Measurements from ENCODE around the gene CLOCK. TPM values are rescaled to one million over a fixed set of nuclear protein-coding genes. Genes with fewer than 3 reads are reported as not detected.

The CLOCK gene
- total and polyA plus RNA-seq, 9 of the 15 experiments (the other 6 are each of a cell fraction or from before 2014, with no cell fraction given) = 3.7 to 14.4 (median 9.4) TPM

DNA sequence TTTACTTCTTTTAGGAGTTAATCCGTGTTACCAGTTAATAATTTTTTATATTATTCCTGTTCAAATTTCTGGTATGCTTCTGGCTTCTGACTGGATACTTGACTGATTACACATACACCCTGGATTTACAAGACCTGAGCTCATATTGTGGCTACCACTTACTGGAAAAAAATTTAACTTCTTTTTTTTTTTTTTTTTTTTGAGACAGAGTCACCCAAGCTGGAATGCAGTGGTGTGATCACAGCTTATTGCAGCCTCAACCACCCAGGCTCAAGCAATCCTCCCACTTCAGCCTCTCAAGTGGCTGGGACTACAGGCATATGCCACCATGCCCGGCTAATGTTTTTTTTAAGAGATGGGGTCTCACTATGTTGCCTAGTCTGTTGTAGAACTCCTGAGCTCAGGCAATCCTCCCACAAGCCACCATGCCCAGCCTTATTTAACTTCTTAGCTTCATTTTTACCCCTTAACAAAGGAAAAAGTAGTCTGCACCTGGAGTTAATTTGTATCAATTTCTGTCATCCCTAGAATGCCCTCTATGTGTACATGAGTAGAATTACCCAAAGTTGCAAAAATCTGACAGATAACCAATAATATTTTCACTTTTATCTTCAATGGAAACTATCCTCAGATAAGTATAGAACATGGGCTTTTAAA lies 100.7 kb downstream of the CLOCK start:
- ChIA-PET CTCF (ENCODE audit: low intra/inter-chr PET ratio) (interaction anchor here (1.6 kb wide), 1 partner anchor 292 kb away, joined by 5 read pairs; no protein-coding TSS in a partner anchor), POLR2A (interaction anchor here (0.9 to 1.1 kb wide), 2 partner anchors 9 to 10 kb away, joined by 3 to 4 read pairs; no protein-coding TSS in a partner anchor)
- Histone ChIP-seq H3K36me3 (ENCODE audit: control insufficient read depth, insufficient read depth, low read length) (peaks cover 75% of the 10 kb centered on the region; the same call in 2 of the 3 replicates), H3K4me2 (ENCODE audit: insufficient read depth, low read length) (no peak overlapping the region), H2AFZ (ENCODE audit: low read depth, low read length) (no peak overlapping the region), H3K27ac (ENCODE audit: extremely low read depth, low read depth, low read length) (no peak overlapping the region), H3K27me3 (ENCODE audit: control insufficient read depth in 2 of 2, insufficient read depth in 2 of 2, low read length in 2 of 2) (no peaks in the 10 kb centered on the region), H3K9ac (ENCODE audit: insufficient read depth in 1 of 2, low read depth in 2 of 2, low read length in 2 of 2) (no peak overlapping the region), H3K79me2 (ENCODE audit: control insufficient read depth, insufficient read depth, low read length) (no peaks in the 10 kb centered on the region), H4K20me1 (replicated peaks; ENCODE audit: control insufficient read depth, insufficient read depth, low read length) (no peaks in the 10 kb centered on the region), H3K9me1 (ENCODE audit: control insufficient read depth, insufficient read depth, low read length) (no peaks in the 10 kb centered on the region), H3K4me1 (replicated peaks in 1 of 2; ENCODE audit: control insufficient read depth in 2 of 2, insufficient read depth in 2 of 2, low read length in 2 of 2) (no peaks in the 10 kb centered on the region), H3K4me3 (no peak overlapping the region), H3K9me3 (replicated peaks; ENCODE audit: control insufficient read depth, insufficient read depth, low read depth, low read length) (no peaks in the 10 kb centered on the region)
- intact Hi-C loops (cut with micrococcal nuclease) (loop anchor here (10.0 kb wide), 1 partner anchor 101 kb away; the partner anchor contains the start of gene SRD5A3), in situ Hi-C loops (cut with MboI) (no loop called here)
- 88% methylated on average over 2 of the region's 2 CpGs for WGBS (ENCODE audit: insufficient coverage, low coverage, missing lambda C conversion rate)
- FAIRE-seq (no peak), DNase-seq (ENCODE audit: extremely low read depth in 1 of 4, low spot score in 3 of 4) (no peak), ATAC-seq (no peak)
- no TSS peak for BruUV-seq (replicated peaks)
- no peak for TF ChIP-seq DACH1 (IDR thresholded peaks at IDR 0.05; ENCODE audit: partially characterized antibody)
- TF ChIP-seq JUND (IDR thresholded peaks at IDR 0.05; ENCODE audit: borderline replicate concordance, low read depth, low read length) = no peak
- no peak for TF ChIP-seq JUND (tag; IDR thresholded peaks at IDR 0.05; ENCODE audit: borderline replicate concordance, low read depth, low read length)
- TF ChIP-seq ZNF76 (CRISPR knock-in tag; IDR thresholded peaks at IDR 0.05; ENCODE audit: borderline replicate concordance) = no peak
- TF ChIP-seq, protein P1, sequence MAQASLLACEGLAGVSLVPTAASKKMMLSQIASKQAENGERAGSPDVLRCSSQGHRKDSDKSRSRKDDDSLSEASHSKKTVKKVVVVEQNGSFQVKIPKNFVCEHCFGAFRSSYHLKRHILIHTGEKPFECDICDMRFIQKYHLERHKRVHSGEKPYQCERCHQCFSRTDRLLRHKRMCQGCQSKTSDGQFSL (CRISPR knock-in tag; IDR thresholded peaks at IDR 0.05) = no peak
- TF ChIP-seq, protein P1 (tag; IDR thresholded peaks at IDR 0.05) = no peak
- TF ChIP-seq ZZZ3 (IDR thresholded peaks at IDR 0.05) = no peak
- TF ChIP-seq ZNF707 (CRISPR knock-in tag; conservative IDR thresholded peaks at IDR 0.05) = no peak
- no peak for TF ChIP-seq MCM5 (IDR thresholded peaks at IDR 0.05; ENCODE audit: low read depth)
- no peak for TF ChIP-seq ZNF785 (CRISPR knock-in tag; IDR thresholded peaks at IDR 0.05)
- TF ChIP-seq NUFIP1 (IDR thresholded peaks at IDR 0.05; ENCODE audit: partially characterized antibody) = no peak
- no peak for TF ChIP-seq ZNF143 (CRISPR knock-in tag; IDR thresholded peaks at IDR 0.05)
- TF ChIP-seq MAFG (tag; conservative IDR thresholded peaks at IDR 0.05) = no peak
- no peak for TF ChIP-seq ZFP30 (CRISPR knock-in tag; IDR thresholded peaks at IDR 0.05; ENCODE audit: borderline replicate concordance)
- TF ChIP-seq ZNF184 (CRISPR knock-in tag; IDR thresholded peaks at IDR 0.05) = no peak

Data from K562 (cell line).